IMR-90 (cell line): ENCODE data around the gene TRIM17. TPM values are rescaled to one million over a fixed set of nuclear protein-coding genes. Genes with fewer than 3 reads are reported as not detected.

Experiments used
- ATAC-seq: fragments of 200-7000 bp; cut with Tn5 transposase; 2 replicates; pipeline ENCODE4 v1.9.1; 2020; ENCODE audit warnings: low read depth, mild to moderate bottlenecking, moderate library complexity
- BruUV-seq: library from RNA; stranded (reverse); fragments of 400-500 nt; replicated peaks from 2 replicates; lab custom pipeline; 2021; lab: Mats Ljungman, UMichigan
- CTCF ChIA-PET: fragments of 300-600 bp; formaldehyde crosslinking; extraction: SDS; loops from one replicate; lab custom pipeline; 2021; ENCODE audit warnings: antibody characterized with exemption; lab: Yijun Ruan, JAX
- POLR2A ChIA-PET: fragments of 300-600 bp; sonication (Branson Sonifier 250); formaldehyde crosslinking; loops from one replicate; lab custom pipeline; 2022; ENCODE audit warnings: antibody characterized with exemption; ENCODE audit not compliant: unreplicated experiment; lab: Charles Lee
- DNase-seq: peaks from one replicate; pipeline ENCODE4 v3.0.0; 2013
- H2AFZ ChIP-seq: replicated peaks from 2 replicates; pipeline ENCODE3; 2013; ENCODE audit warnings: low read length, mild to moderate bottlenecking; ENCODE audit not compliant: poor library complexity
- H2AK5ac ChIP-seq: 2 replicates; pipeline ENCODE4 v1.6.1; 2013; ENCODE audit warnings: low read depth, low read length, inconsistent platforms
- H2AK9ac ChIP-seq: replicated peaks from 2 replicates; pipeline ENCODE3; 2013; ENCODE audit warnings: mild to moderate bottlenecking, low read depth, low read length, moderate library complexity; ENCODE audit not compliant: poor library complexity
- H2BK120ac ChIP-seq: 2 replicates; pipeline ENCODE4 v1.6.1; 2013; ENCODE audit warnings: low read depth, low read length, inconsistent platforms
- H2BK15ac ChIP-seq: 3 replicates; pipeline ENCODE4 v1.6.1; 2013; ENCODE audit warnings: low read depth, low read length, inconsistent platforms
- H2BK20ac ChIP-seq: 2 replicates; pipeline ENCODE4 v1.6.1; 2013; ENCODE audit warnings: low read depth, mild to moderate bottlenecking, inconsistent platforms, low read length, moderate library complexity
- H2BK5ac ChIP-seq: 2 replicates; pipeline ENCODE4 v1.6.1; 2013; ENCODE audit warnings: mild to moderate bottlenecking, low read depth, low read length, inconsistent platforms; ENCODE audit not compliant: poor library complexity, severe bottlenecking
- H3K14ac ChIP-seq: replicated peaks from 2 replicates; pipeline ENCODE4 v1.6.1; 2013; ENCODE audit warnings: low read depth, low read length, inconsistent platforms
- H3K18ac ChIP-seq: 2 replicates; pipeline ENCODE4 v1.6.1; 2013; ENCODE audit warnings: low read depth, low read length, control low read depth
- H3K23ac ChIP-seq: 2 replicates; pipeline ENCODE4 v1.6.1; 2013; ENCODE audit warnings: low read depth, low read length, inconsistent platforms
- H3K27ac ChIP-seq: 2 replicates; pipeline ENCODE4 v1.5.1; 2013; ENCODE audit warnings: mild to moderate bottlenecking, control low read depth, low read length; ENCODE audit not compliant: insufficient read depth
- H3K27me3 ChIP-seq: 2 replicates; pipeline ENCODE4 v1.6.1; 2013; ENCODE audit warnings: low read length; ENCODE audit not compliant: control insufficient read depth, insufficient read depth
- H3K36me3 ChIP-seq: 2 replicates; pipeline ENCODE4 v1.6.1; 2013; ENCODE audit warnings: low read length, mixed read lengths; ENCODE audit not compliant: control insufficient read depth, insufficient read depth
- H3K4ac ChIP-seq: 2 replicates; pipeline ENCODE4 v1.6.1; 2013; ENCODE audit warnings: low read depth, low read length, inconsistent platforms
- H3K4me1 ChIP-seq: 2 replicates; pipeline ENCODE4 v1.6.1; 2013; ENCODE audit warnings: low read length, mixed read lengths; ENCODE audit not compliant: control insufficient read depth, insufficient read depth
- H3K4me2 ChIP-seq: 2 replicates; pipeline ENCODE4 v1.6.1; 2013; ENCODE audit warnings: low read depth, mild to moderate bottlenecking, control low read depth, low read length, moderate library complexity
- H3K4me3 ChIP-seq: 2 replicates; pipeline ENCODE4 v1.5.1; 2013; ENCODE audit warnings: low read depth, mild to moderate bottlenecking, control low read depth, low read length, moderate library complexity; ENCODE audit not compliant: insufficient read depth
- H3K56ac ChIP-seq: 2 replicates; pipeline ENCODE4 v1.6.1; 2013; ENCODE audit warnings: low read length, inconsistent platforms; ENCODE audit not compliant: insufficient read depth; ENCODE audit errors: extremely low read depth
- H3K79me1 ChIP-seq, 2 experiments: 2 replicates each; pipeline ENCODE4 v1.6.1; 2013; ENCODE audit warnings: low read length in 2 of 2, inconsistent platforms in 1 of 2, low read depth in 1 of 2
- H3K9ac ChIP-seq: 2 replicates; pipeline ENCODE4 v1.6.1; 2013; ENCODE audit warnings: low read depth, low read length, control low read depth
- H3K9me1 ChIP-seq: 2 replicates; pipeline ENCODE4 v1.6.1; 2013; ENCODE audit warnings: low read length, inconsistent platforms; ENCODE audit not compliant: insufficient read depth
- H3K9me3 ChIP-seq: 2 replicates; pipeline ENCODE4 v1.6.1; 2013; ENCODE audit warnings: low read length; ENCODE audit not compliant: control insufficient read depth, insufficient read depth
- H4K20me1 ChIP-seq: 2 replicates; pipeline ENCODE4 v1.6.1; 2013; ENCODE audit warnings: low read length, inconsistent platforms; ENCODE audit not compliant: insufficient read depth
- H4K5ac ChIP-seq: 2 replicates; pipeline ENCODE4 v1.6.1; 2013; ENCODE audit warnings: mild to moderate bottlenecking, low read depth, low read length, control low read depth
- H4K8ac ChIP-seq, 2 experiments: 2 replicates each; pipeline ENCODE4 v1.6.1; 2013; ENCODE audit warnings: low read depth in 2 of 2, low read length in 2 of 2, control low read depth in 1 of 2, inconsistent platforms in 1 of 2
- H4K91ac ChIP-seq: 2 replicates; pipeline ENCODE4 v1.6.1; 2013; ENCODE audit warnings: low read depth, low read length, inconsistent platforms; ENCODE audit not compliant: insufficient read depth
- BHLHE40 ChIP-seq: fragments of 150-350 bp; IDR thresholded peaks from 2 replicates; pipeline ENCODE4 v1.6.1; 2016; ENCODE audit warnings: mild to moderate bottlenecking, low read depth, low read length
- CEBPB ChIP-seq: IDR thresholded peaks from 2 replicates; pipeline ENCODE4 v1.6.1; 2012; ENCODE audit warnings: low read depth, low read length, improper control_type of control experiment
- CHD1 ChIP-seq: IDR thresholded peaks from 2 replicates; pipeline ENCODE4 v1.6.1; 2012; ENCODE audit warnings: low read depth, low read length, improper control_type of control experiment
- CTCF ChIP-seq: conservative IDR thresholded peaks from 2 replicates; pipeline ENCODE4 v1.5.1; 2012; ENCODE audit warnings: mild to moderate bottlenecking, low read depth, low read length, improper control_type of control experiment
- FOS ChIP-seq: fragments of 150-350 bp; IDR thresholded peaks from 2 replicates; pipeline ENCODE4 v1.6.1; 2016; ENCODE audit warnings: low read depth, low read length
- MAFK ChIP-seq: IDR thresholded peaks from 2 replicates; pipeline ENCODE4 v1.6.1; 2012; ENCODE audit warnings: low read depth, low read length, improper control_type of control experiment
- MAZ ChIP-seq: IDR thresholded peaks from 2 replicates; pipeline ENCODE4 v1.6.1; 2012; ENCODE audit warnings: low read depth, mild to moderate bottlenecking, low read length, improper control_type of control experiment, moderate library complexity, borderline replicate concordance
- MXI1 ChIP-seq: IDR thresholded peaks from 2 replicates; pipeline ENCODE4 v1.6.1; 2012; ENCODE audit warnings: low read depth, mild to moderate bottlenecking, low read length, moderate library complexity, borderline replicate concordance
- NFE2L2 ChIP-seq: fragments of 150-350 bp; IDR thresholded peaks from 2 replicates; pipeline ENCODE4 v1.6.1; 2016; ENCODE audit warnings: low read depth, mild to moderate bottlenecking, low read length
- POLR2A ChIP-seq: IDR thresholded peaks from 2 replicates; pipeline ENCODE4 v1.6.1; 2012; ENCODE audit warnings: mild to moderate bottlenecking, low read depth, low read length
- RAD21 ChIP-seq: IDR thresholded peaks from 2 replicates; pipeline ENCODE4 v1.6.1; 2012; ENCODE audit warnings: low read length, improper control_type of control experiment
- RCOR1 ChIP-seq: IDR thresholded peaks from 2 replicates; pipeline ENCODE4 v1.6.1; 2012; ENCODE audit warnings: mild to moderate bottlenecking, low read length, improper control_type of control experiment; ENCODE audit not compliant: insufficient replicate concordance
- RFX5 ChIP-seq: IDR thresholded peaks from 2 replicates; pipeline ENCODE4 v1.8.0; 2012; ENCODE audit warnings: low read depth, mild to moderate bottlenecking, low read length, moderate library complexity
- SMC3 ChIP-seq: fragments of 150-350 bp; IDR thresholded peaks from 2 replicates; pipeline ENCODE4 v1.6.1; 2016; ENCODE audit warnings: low read depth, mild to moderate bottlenecking, antibody characterized with exemption, low read length, moderate library complexity
- WGBS, 2 experiments: methylation state at CpG; one replicate each; pipeline versions ENCODE4 v1.1.5 to v1.1.7; 2013; ENCODE audit warnings: missing lambda C conversion rate in 2 of 2; ENCODE audit not compliant: insufficient read length in 1 of 2; ENCODE audit errors: extremely low coverage in 2 of 2; 5-methylcytosine and 5-hydroxymethylcytosine counted together
- dilution Hi-C: fragments of 300-500 bp; cut with HindIII; formaldehyde crosslinking; loops from one replicate; pipeline ENCODE4 v1.14.3; 2018; ENCODE audit warnings: low sequenced_read_pairs; ENCODE audit not compliant: unreplicated experiment
- in situ Hi-C: fragments of 300-500 bp; cut with MboI; formaldehyde crosslinking; loops from 3 replicates; pipeline ENCODE4 v1.14.3; 2019; ENCODE audit warnings: low sequenced_read_pairs, inconsistent platforms, mixed read lengths
- intact Hi-C: fragments of 100-400 bp; cut with micrococcal nuclease; formaldehyde crosslinking; loops from 2 replicates; pipeline ENCODE4 v1.10.0; 2022
- polyA plus RNA-seq, 3 experiments: library from polyadenylated mRNA; depleted of rRNA; stranded (reverse); fragments of >200 nt; gene quantifications; 2 replicates each; pipeline ENCODE4 v1.2.3, GENCODE V29; 2012; ENCODE audit warnings: low replicate concordance in 1 of 3
- total RNA-seq: library from RNA; depleted of rRNA; stranded (reverse); fragments of >200 nt; gene quantifications from 2 replicates; pipeline ENCODE4 v1.2.3, GENCODE V29; 2012
- TF ChIP-seq, protein P1 (sequence below): fragments of 150-350 bp; IDR thresholded peaks from 2 replicates; pipeline ENCODE4 v1.6.1; 2017; ENCODE audit warnings: mild to moderate bottlenecking, antibody characterized with exemption, low read length, low read depth
- TF ChIP-seq, protein P2 (sequence below): fragments of 150-350 bp; IDR thresholded peaks from 2 replicates; pipeline ENCODE4 v1.6.1; 2016; ENCODE audit warnings: low read depth, mild to moderate bottlenecking, low read length, moderate library complexity, borderline replicate concordance

The TRIM17 gene
- total and polyA plus RNA-seq, 2 of the 4 experiments (the other 2 are of a cell fraction): 0.39 TPM; not detected in 1

DNA sequence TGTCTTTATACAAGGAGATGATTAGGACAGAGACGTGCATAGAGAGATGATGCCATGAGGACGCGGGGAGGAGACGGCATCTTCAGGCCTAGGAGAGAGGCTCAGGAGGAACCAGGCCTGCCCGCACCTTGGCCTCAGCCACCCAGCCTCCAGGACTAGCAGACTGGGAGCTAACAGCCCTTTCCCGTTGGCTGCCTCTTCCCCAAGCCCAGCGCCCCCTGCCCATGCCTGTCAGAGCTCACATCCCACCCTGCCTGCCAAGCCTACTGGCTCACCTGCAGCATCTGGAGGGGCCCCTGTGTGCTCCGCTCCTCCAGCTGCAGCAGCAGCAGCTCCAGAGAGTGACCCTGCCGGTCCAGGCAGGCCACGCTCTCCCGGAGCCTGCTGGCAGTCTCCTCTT is 6.0 kb downstream of the TRIM17 start:
- dilution Hi-C loops: no loop called here

More for the DNA sequence above, 6.0 kb downstream of the TRIM17 start:
- Histone ChIP-seq H3K9me1 (peaks cover 22% of the 10 kb centered on the region), H3K4me1 (peaks cover 6% of the 10 kb centered on the region; the same call in 1 of the 2 replicates), H2AFZ (no peak overlapping the region), H4K20me1 (peaks cover 22% of the 10 kb centered on the region), H3K79me1 (peaks cover 18 to 51% of the 10 kb centered on the region in 2 experiments), H3K4ac (no peak overlapping the region), H3K56ac (no peak overlapping the region), H2AK9ac (no peak overlapping the region), H3K36me3 (peaks cover 20% of the 10 kb centered on the region), H2BK120ac (no peak overlapping the region), H4K8ac (no peak overlapping the region), H3K9ac (no peak overlapping the region), H3K23ac (no peak overlapping the region), H4K5ac (no peak overlapping the region), H3K18ac (no peak overlapping the region), H2AK5ac (no peak overlapping the region), H3K14ac (no peak overlapping the region), H2BK15ac (no peak overlapping the region), H3K27me3 (no peaks in the 10 kb centered on the region), H3K9me3 (no peaks in the 10 kb centered on the region), H3K27ac (no peak overlapping the region), H2BK5ac (no peak overlapping the region), H3K4me3 (no peak overlapping the region), H4K91ac (no peak overlapping the region), H3K4me2 (no peak overlapping the region), H2BK20ac (no peak overlapping the region)
- in situ Hi-C loops: no loop called here
- ATAC-seq: no peak
- no TSS peak for BruUV-seq
- ChIA-PET POLR2A (no interaction called here), CTCF (no interaction called here)
- 90% methylated on average over 6 of the region's 11 CpGs; no CpG with 5 or more reads in 1 of the 2 experiments for WGBS, 2 experiments
- DNase-seq: no peak
- intact Hi-C loops: no loop called here
- TF ChIP-seq MAZ: no peak
- TF ChIP-seq MAFK: no peak
- no peak for TF ChIP-seq FOS
- TF ChIP-seq MXI1: no peak
- no peak for TF ChIP-seq POLR2A
- TF ChIP-seq SMC3: no peak
- TF ChIP-seq, protein P1, sequence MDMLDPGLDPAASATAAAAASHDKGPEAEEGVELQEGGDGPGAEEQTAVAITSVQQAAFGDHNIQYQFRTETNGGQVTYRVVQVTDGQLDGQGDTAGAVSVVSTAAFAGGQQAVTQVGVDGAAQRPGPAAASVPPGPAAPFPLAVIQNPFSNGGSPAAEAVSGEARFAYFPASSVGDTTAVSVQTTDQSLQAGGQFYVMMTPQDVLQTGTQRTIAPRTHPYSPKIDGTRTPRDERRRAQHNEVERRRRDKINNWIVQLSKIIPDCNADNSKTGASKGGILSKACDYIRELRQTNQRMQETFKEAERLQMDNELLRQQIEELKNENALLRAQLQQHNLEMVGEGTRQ: no peak
- TF ChIP-seq RAD21: no peak
- TF ChIP-seq BHLHE40: no peak
- no peak for TF ChIP-seq RCOR1
- TF ChIP-seq RFX5: no peak
- TF ChIP-seq NFE2L2: no peak
- no peak for TF ChIP-seq CEBPB
- TF ChIP-seq CTCF: no peak
- TF ChIP-seq CHD1: no peak
- TF ChIP-seq, protein P2, sequence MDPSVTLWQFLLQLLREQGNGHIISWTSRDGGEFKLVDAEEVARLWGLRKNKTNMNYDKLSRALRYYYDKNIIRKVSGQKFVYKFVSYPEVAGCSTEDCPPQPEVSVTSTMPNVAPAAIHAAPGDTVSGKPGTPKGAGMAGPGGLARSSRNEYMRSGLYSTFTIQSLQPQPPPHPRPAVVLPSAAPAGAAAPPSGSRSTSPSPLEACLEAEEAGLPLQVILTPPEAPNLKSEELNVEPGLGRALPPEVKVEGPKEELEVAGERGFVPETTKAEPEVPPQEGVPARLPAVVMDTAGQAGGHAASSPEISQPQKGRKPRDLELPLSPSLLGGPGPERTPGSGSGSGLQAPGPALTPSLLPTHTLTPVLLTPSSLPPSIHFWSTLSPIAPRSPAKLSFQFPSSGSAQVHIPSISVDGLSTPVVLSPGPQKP: no peak
